T1000 (cell line): ENCODE measurements around the gene PPP1R10.
A peak's percentile ranks its signal among the peaks of the same experiment; 100 is the strongest.

Source experiments
- DNase-seq: peaks from one replicate; lab custom pipeline; 2025; ENCODE audit warnings: mixed read lengths; lab: John Stamatoyannopoulos, UW

PPP1R10 gene

DNA sequence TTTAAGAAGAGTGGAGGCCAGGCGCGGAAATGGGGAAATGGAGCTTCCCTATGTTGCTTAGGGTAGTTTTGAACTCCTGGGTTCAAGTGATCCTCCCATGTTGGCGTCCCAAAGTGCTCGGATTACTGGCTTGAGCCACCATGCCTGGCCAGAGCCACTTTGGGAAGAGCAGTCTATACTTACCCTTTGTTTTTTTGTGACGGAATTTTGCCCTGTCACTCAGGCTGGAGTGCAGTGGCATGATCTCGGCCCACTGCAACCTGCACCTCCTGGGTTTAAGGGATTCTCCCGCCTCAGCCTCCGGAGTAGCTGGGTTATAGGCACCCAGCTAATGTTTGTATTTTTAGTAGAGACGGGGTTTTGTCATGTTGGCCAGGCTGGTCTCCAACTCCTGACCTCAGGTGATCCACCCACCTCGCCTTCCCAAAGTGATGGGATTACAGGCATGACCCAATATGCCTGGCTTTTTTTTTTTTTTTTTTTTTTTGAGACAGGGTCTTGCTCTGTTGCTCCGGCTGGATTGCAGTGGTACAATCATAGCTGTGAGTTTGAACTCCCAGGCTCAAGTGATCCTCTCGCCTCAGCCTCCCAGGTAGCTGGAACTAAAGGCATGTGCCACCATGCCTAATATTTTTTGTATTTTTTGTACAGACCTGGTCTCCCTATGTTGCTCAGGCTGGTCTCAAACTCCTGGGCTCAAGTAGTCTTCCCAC lies 18.0 kb downstream of the PPP1R10 start:
- no peak for DNase-seq

- DNase-seq, result peak; percentile 65
These were observed 19.5 kb downstream of the PPP1R10 start for GRCh38 chr6:30597315-30598144.

DNA sequence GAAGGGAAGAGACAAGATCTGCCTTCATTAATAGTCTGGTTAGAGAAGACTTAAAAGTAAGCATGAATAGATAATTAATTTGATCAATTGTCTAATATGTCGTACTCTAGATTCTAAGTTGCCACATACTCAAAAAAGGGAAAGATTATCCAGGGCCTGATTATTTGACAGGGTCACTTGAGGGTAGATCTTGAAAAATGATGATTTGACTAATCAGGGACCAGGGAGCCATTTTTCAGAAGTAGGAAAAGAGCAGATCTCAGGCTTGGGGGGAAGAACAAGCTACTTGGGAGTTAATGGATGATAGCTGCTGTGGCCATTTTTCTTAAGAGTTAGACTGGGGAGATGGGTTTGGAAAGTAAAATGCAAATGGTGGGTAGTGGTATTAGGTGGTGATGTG lies 24.8 kb downstream of the PPP1R10 start:
- no peak for DNase-seq

- no peak for DNase-seq
These were observed 26.0 kb downstream of the PPP1R10 start for GRCh38 chr6:30591008-30591407.

GRCh38 chr6:30590509-30590908 lies 26.5 kb downstream of the PPP1R10 start:
- DNase-seq, result no peak

DNA sequence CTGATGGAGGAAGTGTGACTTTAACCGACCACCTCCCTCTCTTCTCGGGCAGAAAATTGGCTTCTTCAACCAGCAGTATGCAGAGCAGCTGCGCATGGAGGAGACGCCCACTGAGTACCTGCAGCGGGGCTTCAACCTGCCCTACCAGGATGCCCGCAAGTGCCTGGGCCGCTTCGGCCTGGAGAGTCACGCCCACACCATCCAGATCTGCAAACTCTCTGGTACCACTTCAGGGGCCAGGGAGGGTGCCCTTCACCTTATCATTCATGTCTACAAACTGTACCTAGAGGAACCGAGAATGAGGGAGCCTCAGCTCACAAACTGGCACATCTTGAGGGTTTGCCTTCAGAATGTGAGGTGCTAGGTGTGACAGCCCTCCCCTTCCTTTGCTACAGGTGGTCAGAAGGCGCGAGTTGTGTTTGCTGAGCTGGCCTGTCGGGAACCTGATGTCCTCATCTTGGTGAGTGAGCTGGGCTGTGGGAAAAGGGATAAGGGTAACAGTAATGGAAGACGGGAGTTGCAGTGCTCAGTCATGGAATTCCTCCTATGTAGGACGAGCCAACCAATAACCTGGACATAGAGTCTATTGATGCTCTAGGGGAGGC lies 27.2 kb downstream of the PPP1R10 start:
- DNase-seq, result no peak

DNA sequence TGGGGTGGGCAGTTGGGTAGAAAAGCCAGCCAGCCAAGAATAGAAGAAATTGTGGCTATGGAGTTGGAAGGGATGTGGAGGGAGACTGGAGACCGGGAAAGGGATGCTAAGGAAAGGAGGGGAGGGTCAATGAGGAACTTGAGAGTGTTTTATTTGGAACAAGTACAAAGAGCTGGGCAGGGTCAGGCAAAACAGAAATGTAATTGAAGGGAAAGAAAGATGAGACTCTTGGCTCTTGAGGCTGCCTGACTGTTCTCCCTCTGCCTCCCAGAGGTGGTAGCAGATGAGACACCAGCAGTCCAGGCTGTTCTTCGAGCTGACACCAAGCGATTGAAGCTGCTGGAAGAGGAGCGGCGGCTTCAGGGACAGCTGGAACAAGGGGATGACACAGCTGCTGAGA lies 33.1 kb downstream of the PPP1R10 start:
- no peak for DNase-seq

GRCh38 chr6:30578051-30578450 lies 39.0 kb downstream of the PPP1R10 start:
- no peak for DNase-seq

GRCh38 chr6:30573113-30573512 lies 43.9 kb downstream of the PPP1R10 start:
- no peak for DNase-seq

- no peak for DNase-seq
These were observed 44.9 kb downstream of the PPP1R10 start for GRCh38 chr6:30572148-30572547.

GRCh38 chr6:30571762-30572082 lies 45.3 kb downstream of the PPP1R10 start:
- no peak for DNase-seq

- DNase-seq, result peak; percentile 99
These were observed 45.8 kb downstream of the PPP1R10 start, which contains the start of gene ABCF1 for GRCh38 chr6:30571075-30571761. Gene ABCF1 (plus strand): TSS chr6:30571442. CDS start chr6:30571488, 46 bp downstream.

- no peak for DNase-seq
These were observed 46.3 kb downstream of the PPP1R10 start for GRCh38 chr6:30570740-30571074.

- DNase-seq, result no peak
These were observed 46.8 kb downstream of the PPP1R10 start for GRCh38 chr6:30570263-30570662.

DNA sequence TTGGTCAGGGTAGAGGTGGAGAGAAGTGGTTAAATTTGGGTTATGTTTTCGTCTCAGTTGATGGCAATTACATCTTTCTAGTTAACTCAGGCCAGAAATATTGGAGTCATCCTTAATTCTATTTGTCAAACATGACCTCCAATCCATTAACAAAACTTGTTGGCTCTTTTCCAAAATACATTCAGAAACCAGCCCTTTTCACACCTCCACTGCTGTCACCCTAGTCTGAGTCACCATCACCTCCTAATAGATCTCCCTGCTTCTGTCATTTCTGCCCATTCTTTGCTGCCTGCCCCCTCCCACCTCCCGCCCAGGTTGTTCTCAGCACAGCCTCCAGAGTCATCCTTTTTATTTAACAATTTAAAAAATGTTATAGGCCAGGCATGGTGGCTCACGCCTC lies 48.8 kb downstream of the PPP1R10 start:
- DNase-seq, result no peak

DNA sequence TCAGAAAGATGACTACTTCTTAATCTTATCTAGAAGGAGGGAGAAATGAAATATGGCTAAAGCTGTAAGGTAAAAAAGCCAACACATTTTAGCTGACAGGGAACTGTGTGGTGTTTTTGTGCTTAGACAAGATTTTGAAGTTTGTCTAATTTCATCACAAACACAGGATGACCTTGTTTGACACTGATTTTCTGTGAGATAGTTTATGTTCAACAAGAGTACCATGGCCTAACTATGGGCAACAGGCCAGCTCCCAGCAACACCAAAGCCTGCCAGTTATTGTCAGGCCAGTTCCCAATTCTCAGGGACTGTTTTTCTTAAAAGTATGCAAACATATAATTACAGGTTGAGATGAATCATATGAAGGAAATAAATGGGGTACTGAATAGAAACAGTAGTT lies 51.3 kb downstream of the PPP1R10 start:
- DNase-seq, result no peak

- DNase-seq, result no peak
These were observed 52.9 kb downstream of the PPP1R10 start for GRCh38 chr6:30564114-30564513.

- no peak for DNase-seq
These were observed 54.3 kb downstream of the PPP1R10 start for GRCh38 chr6:30562470-30563425.

GRCh38 chr6:30560930-30561329 lies 56.1 kb downstream of the PPP1R10 start:
- no peak for DNase-seq

GRCh38 chr6:30557683-30557981 lies 59.4 kb downstream of the PPP1R10 start:
- DNase-seq, result no peak

- DNase-seq, result peak; percentile 85
These were observed 59.9 kb downstream of the PPP1R10 start, which contains the start of gene PRR3 for GRCh38 chr6:30556906-30557682. Gene PRR3 (plus strand): TSS chr6:30557295. CDS start chr6:30557345, 50 bp downstream.
